HFF-Myc (cell line): ENCODE data around the gene HMGN5.

ENCODE experiments used
- DNase-seq: peaks from one replicate; pipeline ENCODE4 v3.0.0-alpha.2; 2011; ENCODE audit warnings: low read depth; ENCODE audit errors: extremely low read depth
- H3K4me3 ChIP-seq: replicated peaks from 2 replicates; pipeline ENCODE4 v1.5.1; 2011; ENCODE audit warnings: low read depth, mild to moderate bottlenecking, control low read depth, low read length
- CTCF ChIP-seq: IDR thresholded peaks from 2 replicates; pipeline ENCODE4 v1.5.1; 2012; ENCODE audit warnings: mild to moderate bottlenecking, low read depth, low read length, control low read depth; ENCODE audit errors: missing control alignments

Gene HMGN5

DNA sequence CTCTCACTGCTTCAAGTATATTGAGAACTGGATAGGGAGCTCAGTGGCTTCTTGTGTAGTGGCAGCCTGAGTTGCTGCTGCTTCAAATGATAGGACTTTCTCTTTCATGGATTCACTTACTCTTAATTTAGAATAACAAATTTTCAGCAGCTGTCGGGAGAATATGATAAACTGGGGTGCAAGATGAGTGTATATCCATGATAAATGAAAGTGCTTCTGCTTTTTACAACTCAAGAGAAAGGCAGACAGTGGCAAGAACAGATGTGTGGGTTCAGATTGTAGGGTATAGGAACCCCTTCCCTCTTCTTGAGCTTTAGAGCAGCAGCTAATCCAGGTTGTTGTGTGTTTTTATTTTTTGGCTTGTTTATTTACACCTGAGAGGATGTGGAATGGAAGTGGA is 1.2 kb upstream of the HMGN5 start:
- TF ChIP-seq CTCF, result no peak
- H3K4me3 ChIP-seq, result peak overlapping the region; percentile 63
- no peak for DNase-seq

DNA sequence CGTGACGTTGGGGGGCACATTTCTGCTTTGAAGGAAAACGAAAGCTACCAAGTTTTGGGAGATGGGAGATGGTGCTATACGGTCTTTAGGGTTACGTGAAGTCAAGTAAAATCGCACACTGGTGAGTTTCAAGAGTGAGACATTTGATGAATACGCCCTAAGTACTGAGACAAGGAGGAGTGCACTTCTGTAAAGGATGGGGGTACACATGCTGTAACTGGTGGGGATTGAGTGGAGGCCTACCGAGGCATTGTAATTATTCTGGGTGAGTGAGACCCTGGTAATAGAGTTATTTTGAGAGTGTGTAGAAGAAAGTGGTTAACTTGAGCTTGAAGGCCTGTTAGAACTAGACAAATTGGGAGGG is 725 bp upstream of the HMGN5 start:
- no peak for DNase-seq
- H3K4me3 ChIP-seq, result peak overlapping the region; percentile 63
- TF ChIP-seq CTCF, result no peak

GRCh38 chrX:81201071-81201470 is 642 bp downstream of the HMGN5 start:
- H3K4me3 ChIP-seq, result peak overlapping the region; percentile 63
- TF ChIP-seq CTCF, result no peak
- no peak for DNase-seq

DNA sequence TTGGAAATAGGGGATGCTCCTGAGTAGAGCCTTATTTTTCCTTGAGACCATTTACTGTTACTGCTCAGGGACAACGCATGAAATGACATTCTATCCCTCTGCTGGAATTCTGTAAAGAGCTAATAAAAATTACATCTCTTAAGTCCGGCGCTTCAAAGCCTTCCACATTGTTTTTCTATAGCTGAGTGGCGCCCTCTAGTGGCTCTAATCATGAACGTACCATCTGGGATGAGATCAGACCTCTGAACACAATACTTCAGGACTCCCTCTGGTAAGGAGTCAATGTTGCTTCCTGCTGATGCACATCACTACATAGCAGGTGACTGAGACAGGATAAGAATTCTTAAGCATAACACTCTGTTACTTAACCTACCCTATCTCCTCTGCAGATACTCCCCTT is 6.0 kb downstream of the HMGN5 start:
- no peak overlapping the region for H3K4me3 ChIP-seq
- peak; percentile 17 for DNase-seq
- peak; percentile 58 for TF ChIP-seq CTCF

- DNase-seq, result no peak
- TF ChIP-seq CTCF, result no peak
- H3K4me3 ChIP-seq, result no peak overlapping the region
Observed at GRCh38 chrX:81195259-81195658, 6.5 kb downstream of the HMGN5 start.

- H3K4me3 ChIP-seq, result no peak overlapping the region
- DNase-seq, result no peak
- TF ChIP-seq CTCF, result no peak
Observed at GRCh38 chrX:81174286-81174685, 27.4 kb downstream of the HMGN5 start.

DNA sequence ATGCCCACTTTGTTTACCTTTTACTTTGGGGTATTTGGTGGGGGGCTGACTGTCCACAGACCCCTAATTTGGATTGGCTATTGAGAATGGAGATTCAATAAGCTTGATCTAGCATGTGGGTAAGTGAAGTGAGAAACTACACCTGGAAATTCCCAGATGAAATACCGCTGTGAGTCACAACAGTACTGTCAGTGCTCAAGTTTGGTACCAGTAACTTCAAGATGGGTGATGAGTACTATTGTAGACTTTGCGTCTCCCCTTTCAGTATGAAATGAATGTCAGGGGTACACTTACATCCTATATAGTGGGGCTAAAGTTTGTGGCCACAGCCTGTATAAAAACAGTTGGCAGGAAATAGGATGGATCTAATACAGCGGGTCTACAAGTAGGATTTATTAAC is 33.3 kb downstream of the HMGN5 start:
- H3K4me3 ChIP-seq, result no peak overlapping the region
- TF ChIP-seq CTCF, result no peak
- no peak for DNase-seq
